IMR-90 (cell line): ENCODE results near the gene ERLIN1. TPM values are rescaled to one million over a fixed set of nuclear protein-coding genes. Genes with fewer than 3 reads are reported as not detected.
A peak's percentile ranks its signal among the peaks of the same experiment; 100 is the strongest.

Experiments
- ATAC-seq: fragments of 200-7000 bp; cut with Tn5 transposase; 2 replicates; pipeline ENCODE4 v1.9.1; 2020; ENCODE audit warnings: low read depth, mild to moderate bottlenecking, moderate library complexity
- BruUV-seq: library from RNA; stranded (reverse); fragments of 400-500 nt; replicated peaks from 2 replicates; lab custom pipeline; 2021; lab: Mats Ljungman, UMichigan
- CTCF ChIA-PET: fragments of 300-600 bp; formaldehyde crosslinking; extraction: SDS; loops from one replicate; lab custom pipeline; 2021; ENCODE audit warnings: antibody characterized with exemption; lab: Yijun Ruan, JAX
- POLR2A ChIA-PET: fragments of 300-600 bp; sonication (Branson Sonifier 250); formaldehyde crosslinking; loops from one replicate; lab custom pipeline; 2022; ENCODE audit warnings: antibody characterized with exemption; ENCODE audit not compliant: unreplicated experiment; lab: Charles Lee
- DNase-seq: peaks from one replicate; pipeline ENCODE4 v3.0.0; 2013
- H2AFZ ChIP-seq: replicated peaks from 2 replicates; pipeline ENCODE3; 2013; ENCODE audit warnings: low read length, mild to moderate bottlenecking; ENCODE audit not compliant: poor library complexity
- H2AK5ac ChIP-seq: 2 replicates; pipeline ENCODE4 v1.6.1; 2013; ENCODE audit warnings: low read depth, low read length, inconsistent platforms
- H2AK9ac ChIP-seq: replicated peaks from 2 replicates; pipeline ENCODE3; 2013; ENCODE audit warnings: mild to moderate bottlenecking, low read depth, low read length, moderate library complexity; ENCODE audit not compliant: poor library complexity
- H2BK120ac ChIP-seq: 2 replicates; pipeline ENCODE4 v1.6.1; 2013; ENCODE audit warnings: low read depth, low read length, inconsistent platforms
- H2BK15ac ChIP-seq: 3 replicates; pipeline ENCODE4 v1.6.1; 2013; ENCODE audit warnings: low read depth, low read length, inconsistent platforms
- H2BK20ac ChIP-seq: 2 replicates; pipeline ENCODE4 v1.6.1; 2013; ENCODE audit warnings: low read depth, mild to moderate bottlenecking, inconsistent platforms, low read length, moderate library complexity
- H2BK5ac ChIP-seq: 2 replicates; pipeline ENCODE4 v1.6.1; 2013; ENCODE audit warnings: mild to moderate bottlenecking, low read depth, low read length, inconsistent platforms; ENCODE audit not compliant: poor library complexity, severe bottlenecking
- H3K14ac ChIP-seq: replicated peaks from 2 replicates; pipeline ENCODE4 v1.6.1; 2013; ENCODE audit warnings: low read depth, low read length, inconsistent platforms
- H3K18ac ChIP-seq: 2 replicates; pipeline ENCODE4 v1.6.1; 2013; ENCODE audit warnings: low read depth, low read length, control low read depth
- H3K23ac ChIP-seq: 2 replicates; pipeline ENCODE4 v1.6.1; 2013; ENCODE audit warnings: low read depth, low read length, inconsistent platforms
- H3K27ac ChIP-seq: 2 replicates; pipeline ENCODE4 v1.5.1; 2013; ENCODE audit warnings: mild to moderate bottlenecking, control low read depth, low read length; ENCODE audit not compliant: insufficient read depth
- H3K27me3 ChIP-seq: 2 replicates; pipeline ENCODE4 v1.6.1; 2013; ENCODE audit warnings: low read length; ENCODE audit not compliant: control insufficient read depth, insufficient read depth
- H3K36me3 ChIP-seq: 2 replicates; pipeline ENCODE4 v1.6.1; 2013; ENCODE audit warnings: low read length, mixed read lengths; ENCODE audit not compliant: control insufficient read depth, insufficient read depth
- H3K4ac ChIP-seq: 2 replicates; pipeline ENCODE4 v1.6.1; 2013; ENCODE audit warnings: low read depth, low read length, inconsistent platforms
- H3K4me1 ChIP-seq: 2 replicates; pipeline ENCODE4 v1.6.1; 2013; ENCODE audit warnings: low read length, mixed read lengths; ENCODE audit not compliant: control insufficient read depth, insufficient read depth
- H3K4me2 ChIP-seq: 2 replicates; pipeline ENCODE4 v1.6.1; 2013; ENCODE audit warnings: low read depth, mild to moderate bottlenecking, control low read depth, low read length, moderate library complexity
- H3K4me3 ChIP-seq: 2 replicates; pipeline ENCODE4 v1.5.1; 2013; ENCODE audit warnings: low read depth, mild to moderate bottlenecking, control low read depth, low read length, moderate library complexity; ENCODE audit not compliant: insufficient read depth
- H3K56ac ChIP-seq: 2 replicates; pipeline ENCODE4 v1.6.1; 2013; ENCODE audit warnings: low read length, inconsistent platforms; ENCODE audit not compliant: insufficient read depth; ENCODE audit errors: extremely low read depth
- H3K79me1 ChIP-seq, 2 experiments: 2 replicates each; pipeline ENCODE4 v1.6.1; 2013; ENCODE audit warnings: low read length in 2 of 2, inconsistent platforms in 1 of 2, low read depth in 1 of 2
- H3K9ac ChIP-seq: 2 replicates; pipeline ENCODE4 v1.6.1; 2013; ENCODE audit warnings: low read depth, low read length, control low read depth
- H3K9me1 ChIP-seq: 2 replicates; pipeline ENCODE4 v1.6.1; 2013; ENCODE audit warnings: low read length, inconsistent platforms; ENCODE audit not compliant: insufficient read depth
- H3K9me3 ChIP-seq: 2 replicates; pipeline ENCODE4 v1.6.1; 2013; ENCODE audit warnings: low read length; ENCODE audit not compliant: control insufficient read depth, insufficient read depth
- H4K20me1 ChIP-seq: 2 replicates; pipeline ENCODE4 v1.6.1; 2013; ENCODE audit warnings: low read length, inconsistent platforms; ENCODE audit not compliant: insufficient read depth
- H4K5ac ChIP-seq: 2 replicates; pipeline ENCODE4 v1.6.1; 2013; ENCODE audit warnings: mild to moderate bottlenecking, low read depth, low read length, control low read depth
- H4K8ac ChIP-seq, 2 experiments: 2 replicates each; pipeline ENCODE4 v1.6.1; 2013; ENCODE audit warnings: low read depth in 2 of 2, low read length in 2 of 2, control low read depth in 1 of 2, inconsistent platforms in 1 of 2
- H4K91ac ChIP-seq: 2 replicates; pipeline ENCODE4 v1.6.1; 2013; ENCODE audit warnings: low read depth, low read length, inconsistent platforms; ENCODE audit not compliant: insufficient read depth
- CEBPB ChIP-seq: IDR thresholded peaks from 2 replicates; pipeline ENCODE4 v1.6.1; 2012; ENCODE audit warnings: low read depth, low read length, improper control_type of control experiment
- MAFK ChIP-seq: IDR thresholded peaks from 2 replicates; pipeline ENCODE4 v1.6.1; 2012; ENCODE audit warnings: low read depth, low read length, improper control_type of control experiment
- WGBS, 2 experiments: methylation state at CpG; one replicate each; pipeline versions ENCODE4 v1.1.5 to v1.1.7; 2013; ENCODE audit warnings: missing lambda C conversion rate in 2 of 2; ENCODE audit not compliant: insufficient read length in 1 of 2; ENCODE audit errors: extremely low coverage in 2 of 2; 5-methylcytosine and 5-hydroxymethylcytosine counted together
- dilution Hi-C: fragments of 300-500 bp; cut with HindIII; formaldehyde crosslinking; loops from one replicate; pipeline ENCODE4 v1.14.3; 2018; ENCODE audit warnings: low sequenced_read_pairs; ENCODE audit not compliant: unreplicated experiment
- in situ Hi-C: fragments of 300-500 bp; cut with MboI; formaldehyde crosslinking; loops from 3 replicates; pipeline ENCODE4 v1.14.3; 2019; ENCODE audit warnings: low sequenced_read_pairs, inconsistent platforms, mixed read lengths
- intact Hi-C: fragments of 100-400 bp; cut with micrococcal nuclease; formaldehyde crosslinking; loops from 2 replicates; pipeline ENCODE4 v1.10.0; 2022
- polyA plus RNA-seq, 3 experiments: library from polyadenylated mRNA; depleted of rRNA; stranded (reverse); fragments of >200 nt; gene quantifications; 2 replicates each; pipeline ENCODE4 v1.2.3, GENCODE V29; 2012; ENCODE audit warnings: low replicate concordance in 1 of 3
- total RNA-seq: library from RNA; depleted of rRNA; stranded (reverse); fragments of >200 nt; gene quantifications from 2 replicates; pipeline ENCODE4 v1.2.3, GENCODE V29; 2012

ERLIN1 gene
- total and polyA plus RNA-seq, 2 of the 4 experiments (the other 2 are of a cell fraction), result 31.5 to 33.9 TPM

DNA sequence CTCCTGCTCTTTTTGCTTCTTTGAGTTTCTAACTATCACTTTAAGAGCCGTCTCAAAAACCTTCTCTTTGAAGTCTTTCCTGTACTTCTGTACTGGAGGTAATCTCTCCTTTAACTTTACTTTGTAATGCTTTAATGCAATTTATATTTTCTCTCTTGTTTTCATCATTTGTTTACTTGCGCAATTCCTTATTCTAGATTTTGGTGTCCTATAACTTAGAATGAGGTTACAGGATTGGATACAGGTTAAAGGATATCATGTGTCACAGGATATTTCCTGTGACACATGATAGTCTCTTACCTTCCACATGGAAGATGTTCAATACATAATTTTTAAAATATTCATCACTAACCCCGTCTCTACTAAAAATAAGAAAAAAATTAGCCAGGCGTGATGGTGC is 61.7 kb downstream of the ERLIN1 start:
- BruUV-seq, result no TSS peak
- ATAC-seq (no peak), DNase-seq (no peak)
- Histone ChIP-seq H3K56ac (no peak overlapping the region), H3K9me3 (no peaks in the 10 kb centered on the region), H2BK20ac (no peak overlapping the region), H3K79me1 (no peaks in the 10 kb centered on the region), H2BK15ac (no peak overlapping the region), H4K8ac (no peak overlapping the region), H3K23ac (no peak overlapping the region), H3K4me3 (no peak overlapping the region), H4K91ac (no peak overlapping the region), H3K9ac (no peak overlapping the region), H3K4me1 (no peaks in the 10 kb centered on the region), H3K9me1 (no peaks in the 10 kb centered on the region), H3K4me2 (no peak overlapping the region), H3K27me3 (peaks cover 9% of the 10 kb centered on the region), H2AK9ac (no peak overlapping the region), H2AK5ac (no peak overlapping the region), H2AFZ (peak overlapping the region; percentile 59), H4K20me1 (no peaks in the 10 kb centered on the region), H2BK5ac (no peak overlapping the region), H3K36me3 (no peaks in the 10 kb centered on the region), H3K27ac (no peak overlapping the region), H4K5ac (no peak overlapping the region), H3K18ac (no peak overlapping the region), H3K14ac (no peak overlapping the region), H3K4ac (no peak overlapping the region), H2BK120ac (no peak overlapping the region)
- in situ Hi-C loops, result no loop called here
- ChIA-PET POLR2A (no interaction called here), CTCF (no interaction called here)
- TF ChIP-seq CEBPB (peak; percentile 58), MAFK (no peak)
- no CpG with 5 or more reads among the region's 4 CpGs for WGBS, 2 experiments
- dilution Hi-C loops, result no loop called here
- intact Hi-C loops, result no loop called here
